Adrenal gland (tissue), 12 donors: ENCODE data around the gene PPM1L. TPM values are rescaled to one million over a fixed set of nuclear protein-coding genes. Genes with fewer than 3 reads are reported as not detected.
A peak's percentile ranks its signal among the peaks of the same experiment; 100 is the strongest.
"Not testable (repeated sequence)": the region's sequence is repeated elsewhere in the genome, so short reads cannot be mapped to it uniquely, and the experiment has no call there.

Source experiments
- DNase-seq, 7 donors: peaks; one replicate each; pipeline ENCODE4 v3.0.0-alpha.2; 2019 to 2020
- H3K27ac ChIP-seq, 5 donors: fragments of 200-600 bp; sonication (generic) in 4 of 5; 1 replicate in 3 of 5; 2 replicates in 2 of 5; pipeline versions ENCODE4 v1.5.1 to v1.8.0; 2016 to 2020; ENCODE audit warnings: mild to moderate bottlenecking in 1 of 5
- H3K27me3 ChIP-seq: fragments of 200-600 bp; 2 replicates; pipeline ENCODE4 v1.8.0; 2021
- H3K36me3 ChIP-seq, 2 donors: fragments of 200-600 bp; replicated peaks in 1 of 2; 1 replicate in 1 of 2; 2 replicates in 1 of 2; pipeline versions ENCODE4 v1.5.1 to v1.8.0; 2018 to 2022
- H3K4me1 ChIP-seq, 2 donors: fragments of 200-600 bp; replicated peaks in 1 of 2; 1 replicate in 1 of 2; 2 replicates in 1 of 2; pipeline versions ENCODE4 v1.5.1 to v1.8.0; 2018 to 2021
- H3K4me3 ChIP-seq, 4 donors: fragments of 200-600 bp; sonication (generic) in 3 of 4; one replicate each; pipeline ENCODE4 v1.5.1; 2016 to 2018
- H3K9me3 ChIP-seq, 3 donors: fragments of 200-600 bp; sonication (generic) in 1 of 3; replicated peaks in 1 of 3; 1 replicate in 2 of 3; 2 replicates in 1 of 3; pipeline versions ENCODE4 v1.5.1 to v1.8.0; 2016 to 2021
- CTCF ChIP-seq, 6 experiments: fragments of 450-650 bp in 4 of 6; fragments of 200-600 bp in 2 of 6; sonication (generic) in 1 of 6; IDR thresholded peaks; 1 replicate in 5 of 6; 2 replicates in 1 of 6; pipeline versions ENCODE4 v1.5.1 to v1.8.0; 2016 to 2021; ENCODE audit warnings: antibody characterized with exemption in 6 of 6, mild to moderate bottlenecking in 2 of 6, moderate library complexity in 1 of 6
- POLR2A ChIP-seq, 2 donors: fragments of 450-650 bp; IDR thresholded peaks; one replicate each; pipeline ENCODE4 v1.6.1; 2017; ENCODE audit warnings: antibody characterized with exemption in 2 of 2, mild to moderate bottlenecking in 2 of 2, moderate library complexity in 1 of 2
- WGBS, 4 donors: extraction: QIAGEN DNeasy Blood & Tissue Kit in 2 of 4; methylation state at CpG; one replicate each; pipeline versions ENCODE4 v1.1.5 to v1.1.7; 2013 to 2017; 5-methylcytosine and 5-hydroxymethylcytosine counted together
- intact Hi-C, 2 donors: fragments of 100-400 bp; cut with DNase I; formaldehyde crosslinking; loops; one replicate each; pipeline versions ENCODE4 v1.14.1 to v1.15.0; 2022 to 2023
- polyA plus RNA-seq, 3 donors: library from polyadenylated mRNA; stranded (reverse); fragments of 200-250 nt in 2 of 3; fragments of 350-450 nt in 1 of 3; fragmentation: Illumina TruSeq in 1 of 3; extraction: RNeasy Lipid Tissue Mini Kit (QIAGEN cat#74804) in 1 of 3; gene quantifications; one replicate each; pipeline ENCODE4 v1.2.3, GENCODE V29; 2013 to 2014
- total RNA-seq, 9 donors: library from RNA; depleted of rRNA in 4 of 9; stranded (reverse); fragments of >200 nt in 4 of 9; fragments of 120-200 nt in 1 of 9; fragmentation: NEBNext Ultra II Directional in 1 of 9; extraction: Animal tissue kit (Norgen Biotek cat#: 25700) in 1 of 9; gene quantifications; one replicate each; pipeline versions ENCODE4 v1.1.0 to v1.2.4, GENCODE V29; 2013 to 2023
- donor health status: healthy with polysubstance abuse.
- donor health status: Bipolar disorder and iron deficiency.
- donor health status: DM: yes; HTN: yes; CAD: no.
- donor health status: DM: no; HTN: no; CAD: no.
- donor health status: DM: no; HTN: no; CAD: no.
- donor health status: DM: yes; HTN: yes; CAD: no.

PPM1L gene
- total and polyA plus RNA-seq, 12 donors, result 2.4 to 53.6 (median 35.0) TPM

DNA sequence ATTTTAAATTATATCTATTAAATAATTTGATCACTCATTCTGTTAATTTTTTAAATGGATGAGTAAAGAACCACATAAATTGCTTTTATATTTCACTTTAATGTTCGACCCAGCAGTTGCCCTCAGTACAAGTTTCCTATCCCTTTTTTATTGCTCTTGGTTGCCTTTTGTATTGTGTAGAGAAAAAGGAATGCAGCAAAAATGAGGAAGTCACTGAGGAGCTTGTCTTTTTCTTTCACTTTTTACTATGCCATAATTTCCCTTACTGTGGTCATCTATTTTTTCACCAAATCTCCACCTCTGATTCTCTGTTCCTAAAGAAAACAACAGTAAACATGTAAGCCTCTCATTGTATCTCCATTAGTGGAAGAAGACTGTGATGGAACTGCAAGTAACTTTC is 226.5 kb downstream of the PPM1L start:
- Histone ChIP-seq H3K27ac (no peak overlapping the region), H3K4me1 (peaks cover 0 to 10% of the 10 kb centered on the region in 2 donors), H3K36me3 (no peaks in the 10 kb centered on the region), H3K9me3 (no peaks in the 10 kb centered on the region), H3K27me3 (no peaks in the 10 kb centered on the region), H3K4me3 (no peak overlapping the region)
- WGBS, 4 donors, result 55 to 76% (median 56%) methylated on average over 1 of the region's 1 CpG
- no peak for DNase-seq
- TF ChIP-seq CTCF (IDR thresholded peaks at IDR 0.05) (no peak), POLR2A (IDR thresholded peaks at IDR 0.05) (no peak)
- intact Hi-C loops, result no loop called here

GRCh38 chr3:160983900-160984299 is 227.9 kb downstream of the PPM1L start:
- H3K4me3 ChIP-seq, DNase-seq, H3K9me3 ChIP-seq, H3K36me3 ChIP-seq, intact Hi-C loops, H3K27ac ChIP-seq, H3K27me3 ChIP-seq: not testable (repeated sequence)
- 81 to 90% (median 83%) methylated on average over 6 of the region's 6 CpGs for WGBS, 4 donors
- H3K4me1 ChIP-seq, result peaks cover 0 to 10% of the 10 kb centered on the region in 2 donors

DNA sequence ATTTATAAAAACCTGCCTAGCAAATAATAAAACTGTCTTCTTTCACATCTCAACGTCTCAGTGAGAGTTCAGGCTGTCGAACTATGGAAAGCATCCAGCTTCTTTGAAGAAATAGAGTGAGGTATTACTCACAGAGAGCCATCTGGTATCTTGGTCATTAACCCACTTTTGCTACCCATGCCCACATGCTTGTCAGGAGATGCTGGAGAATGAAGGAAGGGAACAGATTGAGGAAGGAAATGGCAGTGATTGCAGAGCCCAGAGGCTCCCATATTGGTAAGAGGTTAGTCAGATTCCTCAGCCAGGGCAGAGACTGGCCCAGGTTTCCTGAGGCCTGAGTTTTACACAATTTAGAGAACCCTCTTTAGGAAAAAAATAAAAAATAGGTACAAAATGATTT is 230.0 kb downstream of the PPM1L start:
- TF ChIP-seq POLR2A (IDR thresholded peaks at IDR 0.05), result no peak
- TF ChIP-seq CTCF (IDR thresholded peaks at IDR 0.05), result no peak
- intact Hi-C loops, result no loop called here
- peak in 2 of 7 donors; percentile 9 to 10 for DNase-seq
- no peak overlapping the region for H3K4me3 ChIP-seq
- 32 to 44% (median 36%) methylated on average over 2 of the region's 2 CpGs for WGBS, 4 donors
- no peaks in the 10 kb centered on the region for H3K36me3 ChIP-seq
- peaks cover 0 to 6% of the 10 kb centered on the region in 2 donors for H3K4me1 ChIP-seq
- no peak overlapping the region for H3K27ac ChIP-seq
- no peaks in the 10 kb centered on the region for H3K27me3 ChIP-seq
- no peaks in the 10 kb centered on the region for H3K9me3 ChIP-seq

- no peak for TF ChIP-seq CTCF (IDR thresholded peaks at IDR 0.05)
- no peak for TF ChIP-seq POLR2A (IDR thresholded peaks at IDR 0.05)
- H3K36me3 ChIP-seq, result no peaks in the 10 kb centered on the region
- WGBS, 4 donors, result 71 to 89% (median 85%) methylated on average over 4 of the region's 4 CpGs
- intact Hi-C loops, result no loop called here
- no peak overlapping the region for H3K4me3 ChIP-seq
- H3K27me3 ChIP-seq, result no peaks in the 10 kb centered on the region
- no peak for DNase-seq
- no peak overlapping the region for H3K27ac ChIP-seq
- H3K4me1 ChIP-seq, result peaks cover 0 to 6% of the 10 kb centered on the region in 2 donors
- no peaks in the 10 kb centered on the region for H3K9me3 ChIP-seq
These were observed 232.2 kb downstream of the PPM1L start for GRCh38 chr3:160987982-160988964.
